NCI-H1694 treated with DMSO at 0.1 percent for 48 hours (cell line): ENCODE data around the gene MATR3.
"Not testable (repeated sequence)": the region's sequence is repeated elsewhere in the genome, so short reads cannot be mapped to it uniquely, and the experiment has no call there.

Experiments used
- DNase-seq: peaks from one replicate; lab custom pipeline; 2025; lab: John Stamatoyannopoulos, UW

Gene MATR3

DNA sequence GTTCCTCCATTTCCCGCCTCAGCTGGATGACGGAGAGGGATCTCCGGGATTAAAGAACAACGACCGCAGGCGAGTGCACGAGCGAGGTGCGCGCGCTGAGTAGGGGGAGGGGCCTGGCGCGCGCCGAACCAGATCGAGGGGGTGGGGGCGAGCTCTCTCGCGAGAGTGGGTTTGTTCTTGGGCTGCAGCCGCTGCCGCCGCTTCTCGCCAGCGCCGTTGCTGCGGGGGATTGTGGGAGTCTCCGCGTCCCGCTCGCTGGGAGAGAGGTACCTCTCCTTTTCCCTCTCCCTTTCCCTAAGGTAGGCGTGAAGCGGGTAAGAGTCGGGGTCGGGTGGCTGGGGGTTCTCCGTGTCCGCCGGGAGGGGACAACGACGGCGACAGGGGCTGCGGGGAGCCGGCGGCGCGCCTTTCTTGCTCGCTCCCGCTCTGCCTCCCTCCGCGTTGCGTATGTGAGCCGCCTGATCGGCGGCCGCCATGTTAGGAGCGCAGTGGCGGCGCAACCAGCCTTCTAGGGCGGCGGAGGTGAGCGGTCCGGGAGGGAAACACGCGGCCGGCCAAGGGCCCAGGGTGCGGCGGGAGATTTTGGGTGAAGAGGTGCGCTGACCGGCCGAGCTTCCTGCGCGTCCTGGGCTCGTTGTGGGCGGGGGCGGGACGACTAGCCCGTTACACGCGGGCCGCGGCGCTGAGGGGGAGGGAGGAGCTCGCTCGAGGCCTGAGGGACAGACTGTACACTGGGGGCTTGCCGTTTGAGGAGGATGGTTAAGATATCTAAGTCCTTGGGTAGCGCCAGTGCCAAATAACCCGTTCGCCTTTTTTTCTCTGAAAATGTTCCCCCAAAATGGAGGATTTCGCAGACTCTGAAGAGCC is at the start of gene MATR3:
Gene MATR3 (plus strand): TSS at position 234 of the 867 bp plus-strand sequence. CDS start 13,676 bp downstream, outside the sequence.
- peak; percentile 87 for DNase-seq

DNA sequence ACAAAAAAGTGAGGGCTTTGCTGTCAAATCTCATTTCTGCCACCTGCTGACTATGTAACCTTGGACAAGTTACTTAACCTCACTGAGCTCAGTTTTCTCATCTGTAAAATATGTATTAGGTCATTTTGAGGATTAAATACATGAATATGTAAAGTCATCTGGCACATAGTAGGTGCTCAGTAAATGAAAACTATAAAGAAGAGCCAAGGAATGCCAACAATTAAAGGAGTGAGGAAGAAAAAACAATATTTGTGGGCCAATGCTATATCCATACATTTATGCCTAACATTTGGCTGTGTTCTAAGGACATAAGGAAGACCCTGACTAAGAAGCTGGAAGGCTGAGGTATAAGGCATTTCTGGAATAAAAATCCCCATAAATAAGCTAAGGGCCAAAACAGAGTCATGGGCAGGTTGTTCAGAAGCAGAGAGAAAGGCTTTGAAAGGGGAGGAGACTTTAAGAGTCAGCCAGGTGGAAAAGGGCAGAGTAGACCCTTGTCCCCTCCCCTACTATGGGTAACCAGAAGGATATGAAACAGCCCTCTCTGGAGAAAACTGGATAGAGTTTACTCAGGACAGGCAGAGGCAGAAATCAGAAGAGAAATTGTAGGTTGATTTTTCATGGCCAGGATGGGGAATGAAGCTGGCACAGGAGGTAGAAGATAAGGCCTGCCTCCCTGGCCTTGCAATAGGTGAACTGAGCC is 47.8 kb upstream of the MATR3 start:
- no peak for DNase-seq

- no peak for DNase-seq
Observed at GRCh38 chr5:139246394-139246793, 47.1 kb upstream of the MATR3 start.

- DNase-seq: no peak
Observed at GRCh38 chr5:139248826-139249453, 44.6 kb upstream of the MATR3 start.

DNA sequence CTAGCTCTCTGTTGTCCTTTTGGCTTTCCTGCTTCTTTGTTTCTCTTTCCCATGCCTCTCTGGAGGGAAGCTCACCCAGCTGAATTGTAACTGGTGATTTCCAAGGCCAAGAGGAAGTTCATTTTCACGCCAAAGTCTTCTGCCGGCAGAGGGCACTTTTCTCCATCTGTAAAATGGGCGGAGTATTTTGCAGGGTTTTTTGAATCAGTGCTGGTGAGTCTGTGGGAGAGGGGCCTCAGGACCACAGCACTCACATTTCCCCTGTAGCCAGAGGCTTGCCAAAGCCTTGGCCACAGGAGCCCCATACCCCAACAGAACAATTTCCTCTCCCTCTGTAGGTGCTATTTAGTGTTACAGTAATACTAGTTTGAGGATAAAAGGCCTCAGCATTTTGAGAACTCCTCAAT is 42.3 kb upstream of the MATR3 start:
- no peak for DNase-seq

DNA sequence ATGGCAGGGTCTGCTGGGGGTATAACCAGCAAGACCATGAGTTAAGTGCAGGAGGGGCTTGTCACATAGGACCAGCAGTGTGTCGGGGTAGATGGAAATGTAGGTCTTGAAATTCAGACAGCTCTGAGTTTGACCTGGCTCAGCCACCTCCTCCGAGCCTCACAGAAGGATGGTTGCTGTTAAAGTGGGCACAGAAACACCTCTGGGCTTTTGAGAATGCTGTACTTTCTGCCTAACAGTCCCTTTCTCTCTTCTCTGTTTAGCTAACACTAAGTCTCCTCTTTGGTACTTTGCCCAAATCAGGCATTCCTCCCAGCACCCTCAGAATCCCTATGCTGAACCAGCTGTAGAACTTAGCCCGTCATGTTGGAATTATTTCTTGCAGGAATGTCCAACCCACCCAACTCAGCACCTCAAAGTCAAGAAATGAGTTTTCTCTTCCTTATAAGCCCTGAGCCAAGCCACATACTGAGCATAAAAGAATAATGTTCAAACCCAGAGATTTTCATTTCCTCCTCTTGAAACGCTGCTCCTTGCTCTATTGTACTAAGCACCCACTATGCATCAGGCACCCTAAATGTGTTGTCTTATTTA is 41.7 kb upstream of the MATR3 start:
- DNase-seq: no peak

GRCh38 chr5:139253115-139253514 is 40.4 kb upstream of the MATR3 start:
- no peak for DNase-seq

DNA sequence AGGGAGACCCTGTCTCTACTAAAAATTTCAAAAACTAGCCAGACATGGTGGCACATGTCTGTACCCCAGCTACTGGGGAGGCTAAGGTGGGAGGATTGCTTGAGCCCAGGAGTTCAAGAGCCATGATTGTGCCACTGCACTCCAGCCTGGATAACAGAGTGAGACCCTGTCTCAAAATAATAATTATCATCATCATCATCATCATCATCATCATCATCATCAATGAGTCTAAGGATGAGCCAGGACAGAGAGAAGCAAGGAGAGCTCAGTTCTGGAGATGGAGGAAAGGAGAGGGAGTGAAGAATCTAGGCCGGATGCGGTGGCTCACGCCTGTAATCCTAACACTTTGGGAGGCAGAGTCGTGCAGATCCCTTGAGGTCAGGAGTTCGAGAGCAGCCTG is 36.7 kb upstream of the MATR3 start:
- no peak for DNase-seq

GRCh38 chr5:139262059-139262741 is 31.3 kb upstream of the MATR3 start:
- no peak for DNase-seq

- DNase-seq: peak; percentile 85
Observed at GRCh38 chr5:139262742-139263445, 30.6 kb upstream of the MATR3 start.

DNA sequence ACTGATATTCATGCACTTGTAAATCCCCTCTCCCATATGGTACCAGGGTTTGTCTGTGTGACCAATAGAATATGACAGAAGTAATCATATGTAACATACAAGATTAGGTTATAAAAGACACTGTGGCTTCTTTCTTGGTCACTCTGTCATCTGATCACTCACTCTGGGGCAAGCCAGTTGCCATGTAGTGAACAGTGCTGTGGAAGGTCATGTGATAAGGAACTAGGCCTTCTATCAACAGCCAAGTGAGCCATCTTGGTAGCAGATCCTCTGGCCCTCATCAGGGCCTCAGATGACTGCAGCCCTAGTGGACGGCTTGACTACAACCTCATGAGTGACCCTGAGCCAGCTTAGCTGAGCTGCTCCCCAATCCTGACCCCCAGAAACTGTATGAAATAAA is 30.0 kb upstream of the MATR3 start:
- no peak for DNase-seq

DNA sequence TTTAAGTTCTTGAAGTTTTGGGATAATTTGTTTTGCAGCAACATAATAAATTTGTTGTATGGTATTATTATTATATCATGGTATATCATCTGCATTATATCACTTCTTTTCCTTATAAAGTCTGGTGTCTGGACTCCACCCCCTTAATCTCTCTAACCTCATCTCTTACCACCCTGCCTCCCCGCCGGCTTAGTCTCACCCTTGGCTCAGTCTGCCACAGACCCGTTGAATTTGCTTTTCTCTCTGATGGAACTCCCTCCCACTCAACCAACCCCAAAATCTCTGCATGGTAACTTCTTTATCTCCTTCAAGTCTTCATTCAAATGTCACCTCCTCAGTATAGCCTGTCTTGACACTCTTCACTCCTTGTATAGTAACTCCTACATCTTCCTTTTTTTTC is 29.6 kb upstream of the MATR3 start:
- DNase-seq: no peak

DNA sequence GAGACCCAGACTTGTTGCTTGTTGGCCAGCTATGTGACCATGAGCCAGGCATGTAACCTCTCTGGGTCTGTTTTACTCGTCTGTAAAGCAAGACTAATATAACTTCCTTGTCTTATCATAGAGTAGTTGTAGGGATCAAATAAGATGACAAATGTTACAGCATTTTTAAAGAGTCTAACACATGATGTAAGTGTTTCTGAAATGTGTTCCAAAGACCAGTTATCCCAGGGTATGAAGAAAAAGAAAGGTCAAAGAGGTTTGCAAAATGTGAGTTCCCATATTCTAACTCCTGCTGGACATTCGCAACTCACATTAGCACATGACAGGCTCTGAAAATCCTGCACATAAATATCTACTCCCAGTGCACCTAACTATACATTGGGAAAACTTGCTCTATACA is 28.5 kb upstream of the MATR3 start:
- no peak for DNase-seq

DNA sequence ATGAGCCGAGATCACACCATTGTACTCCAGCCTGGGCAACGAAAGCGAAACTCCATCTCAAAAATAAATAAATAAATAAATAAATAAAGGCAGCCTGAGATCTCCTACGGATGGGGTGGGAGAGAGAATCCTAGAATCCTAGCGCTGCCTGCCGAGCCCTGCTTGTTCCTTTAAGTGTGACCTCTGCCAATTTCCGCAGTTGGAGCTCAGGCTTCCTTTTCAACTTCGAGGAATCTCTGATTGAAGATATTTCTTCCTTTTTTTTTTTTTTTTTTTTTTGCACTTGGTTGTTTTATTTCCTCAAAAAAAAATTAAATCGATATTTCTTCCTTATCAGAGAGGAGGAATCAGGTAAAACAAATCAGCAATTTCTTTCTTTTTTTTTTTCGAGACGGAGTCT is 27.3 kb upstream of the MATR3 start:
- DNase-seq: no peak

GRCh38 chr5:139267481-139267880 is 26.1 kb upstream of the MATR3 start:
- no peak for DNase-seq

- DNase-seq: no peak
Observed at GRCh38 chr5:139268364-139269202, 25.0 kb upstream of the MATR3 start.

GRCh38 chr5:139270718-139271117 is 22.8 kb upstream of the MATR3 start:
- DNase-seq: not testable (repeated sequence)

DNA sequence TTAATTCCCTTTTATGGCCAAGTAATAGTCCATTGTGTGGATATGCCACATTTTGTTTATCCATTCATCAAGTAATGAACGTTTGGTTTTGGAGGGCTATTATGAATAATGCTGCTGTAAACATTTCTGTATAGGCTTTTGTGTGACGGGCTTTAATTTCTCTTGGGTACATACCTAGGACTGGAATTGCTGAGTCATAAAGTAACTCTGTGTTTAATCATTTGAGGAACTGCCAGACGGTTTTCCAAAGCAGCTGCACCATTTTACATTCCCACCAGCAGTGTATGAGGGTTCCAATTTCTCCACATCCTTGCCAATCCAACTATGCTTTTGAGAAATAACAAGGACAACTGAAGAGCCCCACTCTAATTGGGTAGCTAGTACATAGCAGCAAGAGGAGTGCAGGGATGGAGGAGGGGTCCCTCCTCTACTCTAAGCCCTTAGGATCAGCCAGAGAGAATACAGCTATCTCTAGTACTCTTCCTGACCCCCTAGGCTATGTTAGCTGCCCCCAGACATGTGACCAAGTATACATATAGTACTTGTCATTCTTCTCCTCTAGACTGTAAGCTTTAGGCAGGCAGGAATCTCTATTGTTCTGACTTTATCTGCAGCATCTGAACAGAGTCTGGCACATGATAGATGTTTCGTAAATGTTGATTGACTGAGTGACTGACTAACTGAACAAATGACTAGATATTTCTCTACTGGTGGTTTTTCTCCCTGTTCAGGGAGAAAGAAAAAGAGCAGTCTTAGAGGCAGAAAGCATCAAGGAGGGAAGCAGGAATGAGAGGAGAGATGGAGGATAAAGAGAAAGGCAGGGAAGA is 22.1 kb upstream of the MATR3 start:
- DNase-seq: no peak
